GM18519 (cell line): ENCODE results near the gene HELZ.
"Not testable (repeated sequence)": the region's sequence is repeated elsewhere in the genome, so short reads cannot be mapped to it uniquely, and the experiment has no call there.

Source experiments
- ATAC-seq: cut with Tn5 transposase; IDR thresholded peaks from one replicate; pipeline ENCODE4 v1.9.1; 2021; ENCODE audit warnings: mild to moderate bottlenecking, moderate library complexity; ENCODE audit not compliant: unreplicated experiment, low FRiP score

HELZ gene

GRCh38 chr17:67041941-67042899 lies 202.8 kb downstream of the HELZ start:
- no peak for ATAC-seq

GRCh38 chr17:67041531-67041930 lies 203.5 kb downstream of the HELZ start:
- ATAC-seq = no peak

- ATAC-seq = not testable (repeated sequence)
These were observed 203.9 kb downstream of the HELZ start for GRCh38 chr17:67041119-67041518.

GRCh38 chr17:67040652-67041051 lies 204.3 kb downstream of the HELZ start:
- ATAC-seq = no peak

- ATAC-seq = no peak
These were observed 206.1 kb downstream of the HELZ start for GRCh38 chr17:67038861-67039365.

- ATAC-seq = no peak
These were observed 209.6 kb downstream of the HELZ start for GRCh38 chr17:67035131-67036083.

- ATAC-seq = no peak
These were observed 211.4 kb downstream of the HELZ start for GRCh38 chr17:67033613-67034012.

- no peak for ATAC-seq
These were observed 212.0 kb downstream of the HELZ start for GRCh38 chr17:67032985-67033384.

GRCh38 chr17:67032382-67032781 lies 212.6 kb downstream of the HELZ start:
- no peak for ATAC-seq

- ATAC-seq = no peak
These were observed 214.4 kb downstream of the HELZ start for GRCh38 chr17:67030641-67031040.

GRCh38 chr17:67027031-67027628 lies 217.9 kb downstream of the HELZ start:
- no peak for ATAC-seq

GRCh38 chr17:67026341-67026740 lies 218.7 kb downstream of the HELZ start:
- no peak for ATAC-seq

GRCh38 chr17:67025216-67025792 lies 219.7 kb downstream of the HELZ start:
- no peak for ATAC-seq

- ATAC-seq = no peak
These were observed 220.3 kb downstream of the HELZ start for GRCh38 chr17:67024736-67025135.

GRCh38 chr17:67022451-67022810 lies 222.6 kb downstream of the HELZ start:
- no peak for ATAC-seq

- ATAC-seq = no peak
These were observed 223.1 kb downstream of the HELZ start for GRCh38 chr17:67021743-67022450.

- no peak for ATAC-seq
These were observed 223.8 kb downstream of the HELZ start for GRCh38 chr17:67021196-67021595.
